ENCODE measurements around the gene CBARP.

CBARP gene

DNA sequence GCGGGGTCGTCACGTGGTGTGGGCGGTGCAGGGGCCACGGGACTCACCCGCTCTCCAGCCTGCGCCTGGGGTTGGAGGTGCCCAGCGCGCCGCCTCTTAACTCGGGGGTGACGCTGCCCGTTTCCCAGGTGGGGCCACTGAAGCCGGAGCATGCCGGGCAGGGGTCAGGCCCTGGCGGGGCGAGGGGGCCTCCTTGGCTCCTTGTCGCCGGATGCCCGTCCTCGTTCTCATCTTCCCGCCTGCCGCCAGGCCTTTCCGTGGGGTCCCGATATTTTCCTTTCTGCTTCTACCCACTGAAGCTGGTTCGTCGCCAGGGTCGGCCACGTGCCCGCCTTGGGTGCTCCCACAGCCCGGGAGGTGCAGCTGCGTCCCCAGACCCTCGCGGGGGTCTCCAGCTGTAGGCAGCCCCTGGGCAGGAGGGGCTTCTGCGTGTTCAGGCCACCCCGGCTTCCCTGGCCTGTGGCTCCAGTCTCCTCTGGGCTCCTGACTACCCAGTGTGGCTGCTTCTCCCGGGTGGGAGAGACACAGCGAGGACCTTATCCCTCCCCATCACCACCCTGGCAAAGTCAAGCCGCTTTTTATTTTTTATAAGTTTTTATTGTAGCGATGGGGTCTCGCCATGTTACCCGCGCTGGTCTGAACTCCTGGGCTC, 38.3 kb upstream of the CBARP start:
- no peak for DNase-seq (ENCODE audit: low read depth)

GRCh38 chr19:1275260-1275975, 37.6 kb upstream of the CBARP start, which contains the start of gene FAM174C:
Gene FAM174C (plus strand): TSS chr19:1275530. CDS start chr19:1275550, 20 bp downstream.
- peak; percentile 97 for DNase-seq (ENCODE audit: low read depth)

GRCh38 chr19:1274852-1275259, 37.1 kb upstream of the CBARP start:
- no peak for DNase-seq (ENCODE audit: low read depth)

DNA sequence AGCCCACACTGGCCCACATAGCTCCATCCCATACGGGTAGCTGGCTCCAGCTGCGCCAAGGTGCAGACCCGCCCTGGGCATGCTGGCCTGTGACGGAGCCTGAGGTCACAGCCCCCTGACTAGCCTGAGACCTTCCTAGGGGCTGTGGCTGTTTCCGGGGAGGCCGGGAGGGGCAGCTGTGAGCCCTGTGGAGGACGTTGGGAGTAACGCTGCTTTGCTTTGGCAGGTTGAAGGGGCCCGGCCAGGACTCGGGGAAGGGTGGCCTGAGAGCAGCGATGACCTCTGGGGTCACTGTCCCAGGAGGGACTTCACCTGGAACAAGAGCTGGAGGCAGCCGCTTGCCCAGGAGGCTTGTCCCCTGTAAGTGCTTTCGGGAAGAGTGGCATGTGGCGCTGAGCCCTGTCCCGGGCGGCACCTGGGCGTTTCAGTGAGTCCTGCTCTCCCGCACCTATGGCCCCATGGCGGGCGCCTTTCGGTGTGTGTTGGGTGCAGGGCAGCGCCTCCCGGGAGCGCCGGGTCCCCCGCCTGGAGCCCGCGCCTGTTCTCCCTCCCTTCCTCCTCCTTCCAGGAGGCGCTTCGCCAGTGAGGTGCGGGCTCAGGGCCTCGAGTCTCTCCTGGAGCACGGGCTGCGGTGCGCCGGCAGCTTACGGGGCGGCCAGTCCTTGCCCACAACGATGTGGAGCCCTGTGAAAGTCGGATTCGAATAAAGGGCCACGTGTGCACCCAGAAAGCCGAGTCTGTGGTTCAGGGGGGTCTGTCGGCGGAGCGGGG, 36.5 kb upstream of the CBARP start:
- no peak for DNase-seq (ENCODE audit: low read depth)

DNA sequence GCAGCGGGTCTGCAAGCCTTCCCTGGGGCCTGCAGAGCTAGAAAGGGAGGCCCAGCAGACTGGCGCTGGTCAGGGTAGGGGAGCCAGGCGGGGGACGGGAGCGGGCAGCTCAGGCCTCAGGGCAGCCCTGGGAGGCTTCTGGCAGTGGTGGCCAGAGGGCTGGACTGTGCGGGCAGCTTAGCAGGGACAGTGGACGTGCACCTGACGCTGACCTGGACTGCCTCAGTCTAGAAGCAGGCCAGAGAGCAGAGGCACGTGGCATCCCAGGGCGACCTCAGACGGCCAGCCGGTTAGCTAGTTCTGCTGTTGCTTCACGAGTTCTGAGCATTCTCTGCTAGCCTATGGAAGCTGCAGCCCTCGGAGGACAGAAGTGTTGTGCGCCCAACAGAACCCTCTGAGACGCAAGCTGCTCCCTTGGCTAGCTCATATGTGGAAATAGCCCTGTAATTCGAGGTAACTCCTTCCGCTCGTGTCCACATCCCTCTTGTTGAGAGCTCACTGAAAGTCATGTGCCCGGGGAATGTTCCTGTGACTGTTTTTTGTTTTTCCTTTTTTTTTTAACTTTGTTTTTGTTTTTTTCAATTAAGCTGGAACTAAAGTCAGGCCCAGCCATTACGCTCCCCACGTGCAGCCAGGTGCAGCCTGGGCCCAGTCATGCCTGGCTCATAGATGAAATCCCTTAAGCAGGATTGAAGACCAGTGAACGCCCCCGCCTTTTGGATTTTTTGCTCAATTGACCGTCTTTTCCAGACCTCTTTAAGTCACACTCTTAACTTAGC, 35.6 kb upstream of the CBARP start:
- DNase-seq (ENCODE audit: low read depth) = no peak

- DNase-seq (ENCODE audit: low read depth) = no peak
Measured at GRCh38 chr19:1272423-1273262, 34.8 kb upstream of the CBARP start.

DNA sequence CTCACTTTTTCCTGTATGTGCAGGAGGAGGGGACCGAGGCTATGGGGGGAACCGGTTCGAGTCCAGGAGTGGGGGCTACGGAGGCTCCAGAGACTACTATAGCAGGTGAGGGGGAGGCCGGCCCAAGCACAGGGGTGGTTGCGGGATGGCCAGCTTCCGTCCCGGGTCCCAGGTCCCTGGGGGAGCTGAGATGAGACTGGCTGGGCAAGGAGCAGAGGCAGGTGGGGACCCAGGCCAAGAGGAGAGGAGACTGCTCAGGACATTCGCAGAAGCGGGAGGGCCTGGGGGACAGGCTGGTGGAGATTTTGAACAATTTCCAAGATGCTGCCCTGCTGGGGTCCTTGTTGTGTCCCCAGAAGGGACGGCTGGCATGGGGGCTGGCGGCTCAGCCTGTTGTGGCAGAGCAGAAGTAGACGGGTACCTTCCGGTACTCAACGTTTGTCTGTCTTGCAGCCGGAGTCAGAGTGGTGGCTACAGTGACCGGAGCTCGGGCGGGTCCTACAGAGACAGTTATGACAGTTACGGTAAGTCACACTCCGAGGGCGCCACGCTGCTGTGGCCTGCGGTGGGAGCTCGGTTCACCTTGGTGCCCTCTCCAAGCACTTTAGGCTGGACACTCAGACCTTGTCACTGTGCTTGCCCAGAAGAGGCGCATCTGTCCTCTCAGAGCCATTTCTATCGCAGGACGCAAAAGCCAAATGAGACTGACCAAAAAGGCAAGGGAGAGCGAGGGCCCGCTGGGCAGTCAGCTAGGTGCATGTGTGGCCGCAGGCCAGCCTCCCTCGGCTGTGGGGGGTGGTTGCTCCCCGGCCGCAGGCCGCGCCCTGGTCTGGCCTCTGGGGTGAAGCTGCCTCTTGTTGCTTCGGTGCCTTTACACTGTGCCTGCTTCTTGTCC, 34.0 kb upstream of the CBARP start:
- no peak for DNase-seq (ENCODE audit: low read depth)

DNA sequence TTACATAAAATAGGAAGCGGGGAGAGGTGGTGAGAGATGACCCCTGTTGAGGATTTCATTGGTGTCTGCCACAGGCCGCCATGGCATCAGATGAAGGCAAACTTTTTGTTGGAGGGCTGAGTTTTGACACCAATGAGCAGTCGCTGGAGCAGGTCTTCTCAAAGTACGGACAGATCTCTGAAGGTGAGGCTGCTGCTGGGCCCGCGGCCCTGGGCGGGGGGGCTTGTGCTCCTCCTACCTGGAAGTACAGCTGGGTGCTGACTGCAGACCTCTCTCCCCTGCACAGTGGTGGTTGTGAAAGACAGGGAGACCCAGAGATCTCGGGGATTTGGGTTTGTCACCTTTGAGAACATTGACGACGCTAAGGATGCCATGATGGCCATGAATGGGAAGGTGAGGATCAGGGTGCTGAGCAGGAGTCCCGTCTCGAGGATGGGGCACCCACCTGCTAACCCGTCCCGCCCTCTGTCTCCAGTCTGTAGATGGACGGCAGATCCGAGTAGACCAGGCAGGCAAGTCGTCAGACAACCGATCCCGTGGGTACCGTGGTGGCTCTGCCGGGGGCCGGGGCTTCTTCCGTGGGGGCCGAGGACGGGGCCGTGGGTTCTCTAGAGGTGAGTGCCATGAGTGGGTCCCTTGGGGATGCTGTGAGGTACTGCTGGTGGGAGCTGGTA, 33.2 kb upstream of the CBARP start:
- DNase-seq (ENCODE audit: low read depth) = no peak

DNA sequence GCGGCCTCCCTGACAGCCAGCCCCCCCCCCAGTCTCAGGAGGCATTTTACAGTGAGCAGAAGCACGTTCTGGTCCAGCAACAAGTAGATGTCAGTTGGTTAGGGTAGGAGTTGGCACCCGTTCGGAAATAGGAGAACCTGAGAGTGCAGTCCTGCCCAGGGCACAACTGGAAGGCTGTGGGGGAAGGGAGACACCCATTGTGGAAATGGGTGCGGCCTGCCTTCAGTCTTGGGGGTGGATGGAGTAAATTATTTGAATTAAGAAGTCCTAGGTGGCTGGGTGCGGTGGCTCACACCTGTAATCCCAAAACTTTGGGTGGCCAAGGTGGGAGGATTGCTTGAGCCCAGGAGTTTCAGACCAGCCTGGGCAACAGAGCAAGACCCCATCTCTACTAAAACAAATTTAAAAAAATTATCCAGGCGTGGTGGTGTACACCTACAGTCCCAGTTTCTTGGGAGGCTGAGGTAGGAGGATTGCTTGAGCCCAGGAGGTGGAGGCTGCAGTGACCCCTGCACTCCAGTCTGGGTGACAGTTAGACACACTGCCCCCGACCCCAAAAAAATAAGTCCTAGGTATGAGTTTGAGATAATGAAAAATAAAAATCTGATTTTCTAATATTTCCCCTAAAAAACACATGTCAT, 32.5 kb upstream of the CBARP start:
- no peak for DNase-seq (ENCODE audit: low read depth)

DNA sequence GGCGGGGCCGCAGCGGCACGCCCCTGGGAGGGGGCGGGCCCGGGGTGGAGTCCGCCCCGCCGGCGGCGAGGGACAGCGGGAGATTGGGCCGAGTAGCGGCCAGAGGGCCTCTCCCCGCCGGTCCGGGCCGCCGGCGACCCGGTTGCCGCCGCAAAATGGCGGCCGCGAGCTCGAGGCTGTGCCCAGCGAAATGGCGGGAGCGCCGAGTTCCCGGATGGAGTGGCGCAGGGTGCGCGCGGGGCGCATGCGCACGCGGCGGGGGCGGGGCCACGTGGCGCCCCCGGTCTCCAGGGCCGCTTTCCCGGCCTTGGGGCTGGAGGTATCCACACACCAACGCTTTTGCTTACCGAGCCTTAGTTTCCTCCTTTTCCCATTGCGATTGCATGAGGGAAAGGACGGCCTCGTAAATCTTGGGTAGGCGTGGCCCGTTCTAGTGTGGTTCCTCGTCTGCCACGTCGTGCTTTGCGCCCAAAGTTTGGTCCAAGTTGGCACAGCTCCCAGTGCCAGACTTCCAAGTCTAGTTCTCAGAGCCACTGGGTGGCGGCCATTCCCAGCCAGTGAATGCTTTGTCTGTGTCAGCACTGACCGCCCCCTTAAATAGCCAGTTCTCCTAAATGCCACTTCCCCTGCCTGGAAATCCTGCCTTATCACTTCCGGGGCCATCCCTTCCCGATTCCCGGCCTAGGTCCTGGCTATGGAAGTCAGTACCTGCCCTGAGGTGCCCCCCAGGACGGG, 31.8 kb upstream of the CBARP start:
- peak; percentile 80 for DNase-seq (ENCODE audit: low read depth)

DNA sequence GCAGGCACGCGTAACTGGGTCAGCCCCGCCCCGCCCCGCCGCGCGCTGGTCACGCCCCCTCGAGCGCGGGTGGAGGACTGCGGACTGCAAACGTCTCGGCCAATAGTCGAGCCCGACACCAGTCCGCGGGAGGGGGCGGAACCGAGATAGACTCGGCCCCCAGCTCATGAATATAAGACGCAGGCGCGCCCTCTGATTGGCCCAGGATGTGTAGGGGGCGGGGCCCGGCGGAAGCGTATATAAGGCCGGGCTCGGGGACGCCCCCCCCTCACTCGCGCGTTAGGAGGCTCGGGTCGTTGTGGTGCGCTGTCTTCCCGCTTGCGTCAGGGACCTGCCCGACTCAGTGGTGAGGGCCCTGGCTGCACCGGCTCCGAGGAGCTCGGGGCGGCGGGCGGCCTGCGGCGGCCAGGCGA, 31.3 kb upstream of the CBARP start, which contains the start of gene CIRBP:
Gene CIRBP, plus strand, starts transcription at position 268 of the 413 bp plus-strand sequence. CDS start 1,602 bp downstream, outside the sequence.
- DNase-seq (ENCODE audit: low read depth) = peak; percentile 99

DNA sequence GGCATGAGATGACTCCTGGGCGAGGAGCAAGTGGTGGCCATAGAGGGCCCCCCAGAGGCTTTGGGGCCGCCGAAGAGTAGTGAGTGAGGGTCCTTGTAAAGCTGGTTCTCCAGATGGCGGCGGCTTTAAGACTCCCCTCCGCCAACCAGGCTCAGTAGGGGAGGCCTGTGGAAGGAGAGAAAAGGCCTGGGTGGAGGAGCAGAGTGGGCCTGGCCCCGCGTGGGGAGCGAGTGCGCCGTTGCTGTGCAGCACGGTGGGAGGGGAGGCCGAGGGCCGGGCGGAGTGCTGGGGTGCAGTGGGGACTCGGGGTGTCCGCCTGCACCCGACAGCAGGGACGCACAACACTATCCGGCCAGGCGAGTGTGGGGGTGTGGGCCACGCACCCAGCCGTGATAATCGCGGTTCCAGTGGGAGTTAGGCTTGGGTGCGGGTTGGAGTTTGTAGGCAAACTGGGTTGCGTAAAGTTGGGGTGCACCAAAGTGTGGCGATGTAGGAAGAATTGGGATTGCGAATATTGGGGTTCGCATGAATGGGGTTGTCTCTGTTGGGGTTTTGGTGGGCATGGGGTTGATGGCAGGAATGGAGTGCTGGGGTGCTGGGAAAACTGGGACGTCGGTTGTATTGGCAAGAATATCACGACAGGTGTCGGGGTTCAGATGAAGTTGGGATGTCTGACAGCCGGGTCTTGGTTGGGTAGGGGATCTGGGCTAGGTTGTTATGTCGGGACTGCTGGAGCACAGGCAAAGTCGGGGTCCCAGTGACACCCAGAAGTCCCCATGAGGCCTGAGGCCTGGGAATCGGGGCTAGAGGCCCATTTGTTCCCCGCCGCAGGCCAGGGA, 30.6 kb upstream of the CBARP start:
- no peak for DNase-seq (ENCODE audit: low read depth)

DNA sequence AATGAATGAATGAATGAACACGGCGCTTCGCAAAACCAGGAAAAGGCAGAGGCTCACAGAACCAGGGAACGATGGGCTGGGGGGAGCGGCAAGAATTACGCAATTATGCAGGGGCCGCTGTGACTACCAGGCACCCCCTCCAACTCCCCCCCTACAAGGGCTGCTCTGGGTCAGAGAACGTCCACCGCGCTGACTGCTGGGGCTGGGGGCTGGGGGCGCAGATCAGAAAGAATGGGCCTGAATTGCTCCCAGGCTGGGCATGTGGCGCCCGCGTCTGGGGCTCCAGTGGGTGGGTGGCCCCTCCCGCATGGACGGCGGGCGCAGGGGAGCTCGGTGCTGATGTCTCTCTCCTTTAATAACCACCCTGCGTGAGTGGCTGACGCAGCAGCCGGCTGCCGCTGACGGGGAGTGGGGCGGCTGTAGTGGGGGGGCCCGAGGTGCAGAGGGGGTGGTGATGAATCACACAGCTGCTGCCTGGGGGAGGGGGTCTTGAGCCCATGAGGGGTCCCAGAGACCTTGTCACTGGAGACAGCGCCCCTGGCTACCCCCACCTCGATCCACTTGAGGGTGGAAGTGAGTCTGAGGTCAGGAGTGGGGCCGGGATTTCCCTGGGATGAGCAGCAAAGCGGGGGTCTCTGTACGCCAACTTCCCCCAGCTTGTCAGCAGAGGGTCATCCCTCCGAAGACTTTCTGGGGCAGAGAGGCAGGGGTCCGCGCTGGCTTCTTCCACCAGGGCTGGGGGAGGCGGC, 29.8 kb upstream of the CBARP start:
- peak; percentile 55 for DNase-seq (ENCODE audit: low read depth)

- DNase-seq (ENCODE audit: low read depth) = no peak
Measured at GRCh38 chr19:1266916-1267476, 29.2 kb upstream of the CBARP start.

DNA sequence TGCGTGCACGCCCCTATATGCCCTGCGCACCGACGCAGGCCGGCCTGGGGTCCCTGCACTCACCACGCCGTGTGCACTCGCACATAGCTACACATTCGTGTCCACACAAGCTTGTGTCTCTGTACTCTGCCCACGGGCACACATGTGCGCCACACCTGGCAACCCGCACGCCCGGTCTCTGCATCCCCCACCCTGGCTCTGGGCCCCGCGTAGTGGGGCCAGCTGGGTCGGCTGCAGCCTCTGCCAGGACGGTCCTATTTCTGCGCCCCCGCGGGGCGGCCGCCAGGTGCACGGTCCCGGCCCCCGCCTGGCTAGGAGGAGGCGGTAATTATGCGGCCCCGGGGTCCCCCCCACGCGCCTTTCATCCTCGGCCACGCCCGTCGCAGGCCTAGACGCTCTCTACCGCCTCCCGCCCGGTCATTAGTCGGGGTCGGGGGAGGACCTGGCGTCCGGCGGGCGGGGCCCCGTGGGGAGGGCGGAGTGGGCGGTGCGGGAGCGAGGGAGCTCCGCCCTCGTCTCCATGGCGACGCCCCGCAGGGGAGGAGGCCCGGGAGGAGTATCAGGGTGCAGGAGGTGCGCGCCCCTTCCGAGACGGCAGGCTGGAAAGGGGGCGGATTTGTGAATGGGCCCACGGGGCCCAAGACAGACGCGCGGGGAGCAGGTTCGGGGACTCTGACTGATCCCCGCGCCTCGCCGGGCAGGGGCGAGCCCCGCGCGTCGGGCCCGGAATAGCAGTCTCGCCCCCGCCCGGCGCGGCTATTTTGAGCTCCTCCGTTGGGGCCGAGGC, 28.5 kb upstream of the CBARP start:
- DNase-seq (ENCODE audit: low read depth) = peak; percentile 74

Data from T follicular helper cell (primary cell).